GM23338 (cell line): ENCODE measurements around the gene STK32C. TPM values are rescaled to one million over a fixed set of nuclear protein-coding genes. Genes with fewer than 3 reads are reported as not detected.

Source experiments
- ATAC-seq: fragments of 200-7000 bp; cut with Tn5 transposase; 3 replicates; pipeline ENCODE4 v1.9.1; 2020
- DNase-seq: peaks from one replicate; pipeline ENCODE4 v3.0.0-alpha.2; 2015; ENCODE audit warnings: low spot score
- H2AFZ ChIP-seq: fragments of 200-600 bp; sonication (generic); 2 replicates; pipeline ENCODE4 v1.8.0; 2016; ENCODE audit warnings: antibody characterized with exemption, mild to moderate bottlenecking, moderate library complexity
- H3F3A ChIP-seq: fragments of 200-600 bp; sonication (generic); replicated peaks from 2 replicates; pipeline ENCODE4 v1.8.0; 2017; ENCODE audit warnings: antibody characterized with exemption, mixed run types, low read depth
- H3K27ac ChIP-seq: fragments of 200-600 bp; sonication (generic); 2 replicates; pipeline ENCODE4 v1.6.1; 2016; ENCODE audit warnings: low read depth
- H3K27me3 ChIP-seq: fragments of 200-600 bp; sonication (generic); 2 replicates; pipeline ENCODE4 v1.8.0; 2016; ENCODE audit warnings: mild to moderate bottlenecking, mixed run types, moderate library complexity; ENCODE audit not compliant: insufficient read depth
- H3K36me3 ChIP-seq: fragments of 200-600 bp; sonication (generic); 2 replicates; pipeline ENCODE4 v1.8.0; 2016; ENCODE audit warnings: mild to moderate bottlenecking; ENCODE audit not compliant: insufficient read depth
- H3K4me1 ChIP-seq: fragments of 200-600 bp; sonication (generic); 2 replicates; pipeline ENCODE4 v1.8.0; 2016; ENCODE audit warnings: mild to moderate bottlenecking, moderate library complexity; ENCODE audit not compliant: insufficient read depth
- H3K4me2 ChIP-seq: fragments of 200-600 bp; sonication (generic); 2 replicates; pipeline ENCODE4 v1.7.1; 2017; ENCODE audit warnings: mixed run types
- H3K4me3 ChIP-seq: fragments of 200-600 bp; sonication (generic); 2 replicates; pipeline ENCODE4 v1.6.1; 2016; ENCODE audit warnings: mixed run types
- H3K79me2 ChIP-seq: fragments of 200-600 bp; sonication (generic); replicated peaks from 2 replicates; pipeline ENCODE4 v1.8.0; 2017; ENCODE audit warnings: mild to moderate bottlenecking; ENCODE audit not compliant: insufficient read depth
- H3K9me2 ChIP-seq: fragments of 200-600 bp; sonication (generic); 2 replicates; pipeline ENCODE4 v1.8.0; 2017; ENCODE audit not compliant: insufficient read depth
- H4K20me1 ChIP-seq: fragments of 200-600 bp; sonication (generic); replicated peaks from 2 replicates; pipeline ENCODE4 v1.8.0; 2017; ENCODE audit warnings: mild to moderate bottlenecking; ENCODE audit not compliant: insufficient read depth
- H3K27ac Mint-ChIP-seq: 2 replicates; pipeline ENCODE4 v1.8.0; 2020; ENCODE audit warnings: inconsistent platforms, mild to moderate bottlenecking, moderate library complexity, mixed read lengths
- H3K27me3 Mint-ChIP-seq: 3 replicates; pipeline ENCODE4 v1.8.0; 2022; ENCODE audit warnings: low read depth, mild to moderate bottlenecking, moderate library complexity, mixed read lengths, inconsistent platforms; ENCODE audit not compliant: insufficient read depth, poor library complexity
- H3K36me3 Mint-ChIP-seq: 3 replicates; pipeline ENCODE4 v1.8.0; 2021; ENCODE audit warnings: low read depth, mild to moderate bottlenecking, inconsistent platforms, moderate library complexity, mixed read lengths
- H3K4me1 Mint-ChIP-seq: 3 replicates; pipeline ENCODE4 v1.8.0; 2020; ENCODE audit warnings: mild to moderate bottlenecking, inconsistent platforms, mixed read lengths
- H3K4me3 Mint-ChIP-seq: 3 replicates; pipeline ENCODE4 v1.8.0; 2021; ENCODE audit warnings: moderate library complexity, mild to moderate bottlenecking, inconsistent platforms, mixed read lengths
- H3K9me3 Mint-ChIP-seq: 3 replicates; pipeline ENCODE4 v1.8.0; 2020; ENCODE audit warnings: moderate library complexity, mild to moderate bottlenecking, inconsistent platforms, mixed read lengths
- CREB1 ChIP-seq: fragments of 250-450 bp; sonication (Bioruptor Pico); IDR thresholded peaks from 2 replicates; pipeline ENCODE4 v1.5.0; 2020; ENCODE audit warnings: low read depth, mild to moderate bottlenecking, moderate library complexity
- CTCF ChIP-seq, 2 experiments: fragments of 200-600 bp in 1 of 2; sonication (generic) in 1 of 2; conservative IDR thresholded peaks; 2 replicates each; pipeline versions ENCODE4 v1.5.1 to v1.6.1; 2016 to 2017; ENCODE audit warnings: antibody characterized with exemption in 2 of 2, low read depth in 2 of 2, mild to moderate bottlenecking in 2 of 2, moderate library complexity in 1 of 2
- ETS1 ChIP-seq: IDR thresholded peaks from 2 replicates; pipeline ENCODE4 v1.6.1; 2016; ENCODE audit warnings: antibody characterized with exemption
- EZH2 ChIP-seq: fragments of 200-600 bp; sonication (generic); IDR thresholded peaks from one replicate; pipeline ENCODE4 v1.8.0; 2017; ENCODE audit warnings: antibody characterized with exemption, mild to moderate bottlenecking, low read depth; ENCODE audit not compliant: unreplicated experiment
- EZH2phosphoT487 ChIP-seq: fragments of 200-600 bp; sonication (generic); IDR thresholded peaks from one replicate; pipeline ENCODE4 v1.8.1; 2018; ENCODE audit warnings: antibody characterized with exemption; ENCODE audit not compliant: unreplicated experiment
- JUNB ChIP-seq: IDR thresholded peaks from one replicate; pipeline ENCODE4 v1.6.1; 2016; ENCODE audit warnings: antibody characterized with exemption; ENCODE audit not compliant: unreplicated experiment
- NANOG ChIP-seq: IDR thresholded peaks from 2 replicates; pipeline ENCODE4 v1.6.1; 2016; ENCODE audit warnings: antibody characterized with exemption, borderline replicate concordance
- POLR2AphosphoS5 ChIP-seq: IDR thresholded peaks from 2 replicates; pipeline ENCODE4 v1.6.1; 2016; ENCODE audit warnings: antibody characterized with exemption, low read depth
- REST ChIP-seq: IDR thresholded peaks from one replicate; pipeline ENCODE4 v1.6.1; 2018; ENCODE audit warnings: antibody characterized with exemption; ENCODE audit not compliant: unreplicated experiment
- STAT1 ChIP-seq: IDR thresholded peaks from one replicate; pipeline ENCODE4 v1.6.1; 2016; ENCODE audit warnings: antibody characterized with exemption; ENCODE audit not compliant: unreplicated experiment
- ZNF114 ChIP-seq: fragments of 250-450 bp; sonication (Bioruptor Pico); IDR thresholded peaks from 2 replicates; pipeline ENCODE4 v1.5.0; 2020; ENCODE audit warnings: mild to moderate bottlenecking, moderate library complexity
- ZNF331 ChIP-seq: fragments of 250-450 bp; sonication (Bioruptor Pico); IDR thresholded peaks from 2 replicates; pipeline ENCODE4 v1.5.0; 2020; ENCODE audit warnings: low read depth, mild to moderate bottlenecking, moderate library complexity
- ZNF462 ChIP-seq: fragments of 250-450 bp; sonication (Bioruptor Pico); IDR thresholded peaks from 2 replicates; pipeline ENCODE4 v1.5.0; 2020; ENCODE audit warnings: mild to moderate bottlenecking, moderate library complexity
- polyA plus RNA-seq: library from polyadenylated mRNA; unstranded; fragments of >200 nt; fragmentation: Nextera tagmentation; extraction: Ambion mirVana; gene quantifications from 2 replicates; pipeline ENCODE4 v1.2.1, GENCODE V29; 2016
- total RNA-seq: library from RNA; depleted of rRNA; stranded (reverse); fragments of >200 nt; shearing (Covaris generic); gene quantifications from 2 replicates; pipeline ENCODE4 v1.2.3, GENCODE V29; 2014

The STK32C gene
- total and polyA plus RNA-seq, 2 experiments from 2014 or later, result 10.2 to 20.5 TPM

- DNase-seq (no peak), ATAC-seq (no peak)
- TF ChIP-seq NANOG (no peak), CREB1 (no peak), ZNF462 (no peak), ZNF114 (CRISPR knock-in tag) (no peak), EZH2phosphoT487 (no peak), EZH2 (no peak), ZNF331 (CRISPR knock-in tag) (no peak), POLR2AphosphoS5 (no peak), JUNB (no peak), CTCF (conservative IDR thresholded peaks at IDR 0.05; ENCODE audit: low read depth in 2 of 2) (no peak), REST (no peak), ETS1 (no peak), STAT1 (no peak)
- Mint-ChIP-seq H3K4me3 (no peak overlapping the region), H3K27ac (no peak overlapping the region), H3K9me3 (no peaks in the 10 kb centered on the region), H3K36me3 (no peaks in the 10 kb centered on the region), H3K4me1 (peaks cover 11% of the 10 kb centered on the region), H3K27me3 (peaks cover 6% of the 10 kb centered on the region)
- H3F3A ChIP-seq, result no peaks in the 10 kb centered on the region
- H3K27ac ChIP-seq, result no peak overlapping the region
- no peaks in the 10 kb centered on the region for H4K20me1 ChIP-seq
- no peak overlapping the region for H3K4me2 ChIP-seq
- H3K79me2 ChIP-seq, result no peaks in the 10 kb centered on the region
- H3K36me3 ChIP-seq, result no peaks in the 10 kb centered on the region
- H2AFZ ChIP-seq, result no peak overlapping the region
- H3K9me2 ChIP-seq, result no peaks in the 10 kb centered on the region
- no peak overlapping the region for H3K4me3 ChIP-seq
- no peaks in the 10 kb centered on the region for H3K27me3 ChIP-seq
- no peaks in the 10 kb centered on the region for H3K4me1 ChIP-seq
Measured at GRCh38 chr10:132241496-132241895, 66.3 kb downstream of the STK32C start.
